Gastroesophageal sphincter (tissue), 4 donors: ENCODE data around the gene MTREX. TPM values are rescaled to one million over a fixed set of nuclear protein-coding genes. Genes with fewer than 3 reads are reported as not detected.

Experiments
- ATAC-seq: fragments of 150-250 bp; one replicate; pipeline ENCODE4 v1.9.1; 2016; ENCODE audit warnings: mild to moderate bottlenecking, moderate library complexity
- H3K27ac ChIP-seq, 4 donors: fragments of 200-600 bp; sonication (generic) in 3 of 4; 1 replicate in 3 of 4; 2 replicates in 1 of 4; pipeline ENCODE4 v1.5.1; 2016 to 2019
- H3K27me3 ChIP-seq: fragments of 200-600 bp; sonication (generic); one replicate; pipeline ENCODE4 v1.5.1; 2019
- H3K36me3 ChIP-seq, 2 donors: fragments of 200-600 bp; sonication (generic); one replicate each; pipeline ENCODE4 v1.5.1; 2019; ENCODE audit warnings: control low read depth in 1 of 2
- H3K4me1 ChIP-seq, 3 donors: fragments of 200-600 bp; sonication (generic); 1 replicate in 2 of 3; 2 replicates in 1 of 3; pipeline ENCODE4 v1.5.1; 2016 to 2019; ENCODE audit warnings: control low read depth in 2 of 3
- H3K4me3 ChIP-seq, 2 donors: fragments of 200-600 bp; sonication (generic); one replicate each; pipeline ENCODE4 v1.5.1; 2019; ENCODE audit warnings: mild to moderate bottlenecking in 1 of 2, moderate library complexity in 1 of 2
- H3K9me3 ChIP-seq, 3 donors: fragments of 200-600 bp; sonication (generic); one replicate each; pipeline ENCODE4 v1.5.1; 2017 to 2019; ENCODE audit warnings: control low read depth in 2 of 3
- EP300 ChIP-seq: sonication (generic); formaldehyde crosslinking; IDR thresholded peaks from one replicate; pipeline ENCODE4 v1.6.1; 2017; ENCODE audit warnings: antibody characterized with exemption, mild to moderate bottlenecking
- POLR2A ChIP-seq, 2 donors: fragments of 450-650 bp; IDR thresholded peaks; one replicate each; pipeline ENCODE4 v1.6.1; 2017; ENCODE audit warnings: antibody characterized with exemption in 2 of 2, mild to moderate bottlenecking in 2 of 2, moderate library complexity in 1 of 2
- POLR2AphosphoS5 ChIP-seq: sonication (generic); formaldehyde crosslinking; IDR thresholded peaks from one replicate; pipeline ENCODE4 v1.6.1; 2017; ENCODE audit warnings: antibody characterized with exemption
- WGBS, 2 donors: methylation state at CpG; one replicate each; pipeline ENCODE4 v1.1.5; 2018; ENCODE audit warnings: low coverage in 1 of 2; 5-methylcytosine and 5-hydroxymethylcytosine counted together
- total RNA-seq, 4 donors: library from RNA; depleted of rRNA; stranded (reverse); fragments of >200 nt; gene quantifications; one replicate each; pipeline ENCODE4 v1.1.0, GENCODE V29; 2016
- TF ChIP-seq, protein P1 (sequence below), 4 experiments: fragments of 200-600 bp in 2 of 4; fragments of 450-650 bp in 2 of 4; sonication (generic) in 1 of 4; IDR thresholded peaks; one replicate each; pipeline ENCODE4 v1.5.1; 2017 to 2019; ENCODE audit warnings: antibody characterized with exemption in 4 of 4, mild to moderate bottlenecking in 2 of 4, moderate library complexity in 2 of 4

Gene MTREX
- total RNA-seq, 4 donors from 2014 or later: 55.7 to 93.2 (median 61.5) TPM

DNA sequence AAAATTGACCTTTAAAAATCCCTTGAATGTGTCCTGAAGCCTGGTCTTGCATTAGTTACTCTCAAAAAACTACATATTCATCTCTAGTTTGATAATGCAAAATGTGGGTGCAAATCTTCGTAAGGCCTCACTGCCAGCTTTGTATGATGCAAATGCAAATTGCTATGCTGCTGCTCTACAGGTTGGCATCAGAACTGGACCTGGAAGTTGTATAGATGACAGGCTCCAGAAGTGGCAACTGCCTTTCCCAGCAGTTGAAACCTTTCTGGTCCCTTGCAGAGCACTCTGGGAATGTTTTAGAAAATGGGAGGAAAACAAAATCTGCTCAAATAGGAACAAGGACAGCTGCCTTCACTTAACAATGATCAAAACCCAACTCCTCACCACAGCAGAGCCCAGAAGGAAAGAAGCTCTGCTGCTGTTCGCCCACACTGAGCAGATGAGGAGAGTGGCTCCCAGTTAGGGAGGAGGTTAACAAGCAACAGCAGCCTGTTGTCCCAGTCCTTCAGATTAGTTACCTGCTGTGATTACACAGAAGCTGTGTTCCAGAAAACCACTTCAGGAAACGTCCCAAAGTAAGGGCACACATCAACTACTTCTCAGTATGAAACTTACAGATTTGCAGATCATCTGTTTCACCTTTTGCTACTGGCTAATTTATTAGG lies 133.4 kb downstream of the MTREX start:
- Histone ChIP-seq H3K27me3 (no peaks in the 10 kb centered on the region), H3K9me3 (no peaks in the 10 kb centered on the region), H3K4me3 (no peak overlapping the region), H3K4me1 (peaks cover 26 to 75% (median 34%) of the 10 kb centered on the region in 3 donors), H3K36me3 (peaks cover 0 to 4% of the 10 kb centered on the region in 2 donors), H3K27ac (peak overlapping the region; percentile 90 to 99 (median 91))
- ATAC-seq: no peak
- peak; percentile 12 for TF ChIP-seq POLR2AphosphoS5
- TF ChIP-seq POLR2A (IDR thresholded peaks at IDR 0.05): no peak
- WGBS, 2 donors: 46 to 60% methylated on average over 3 of the region's 3 CpGs

GRCh38 chr5:55441954-55442353 lies 134.2 kb downstream of the MTREX start:
- H3K27ac ChIP-seq: peak overlapping the region; percentile 90 to 99 (median 91)
- no peak overlapping the region for H3K4me3 ChIP-seq
- H3K4me1 ChIP-seq: peaks cover 27 to 76% (median 31%) of the 10 kb centered on the region in 3 donors
- WGBS, 2 donors: 72 to 100% methylated on average over 1 of the region's 1 CpG
- TF ChIP-seq, protein P1, sequence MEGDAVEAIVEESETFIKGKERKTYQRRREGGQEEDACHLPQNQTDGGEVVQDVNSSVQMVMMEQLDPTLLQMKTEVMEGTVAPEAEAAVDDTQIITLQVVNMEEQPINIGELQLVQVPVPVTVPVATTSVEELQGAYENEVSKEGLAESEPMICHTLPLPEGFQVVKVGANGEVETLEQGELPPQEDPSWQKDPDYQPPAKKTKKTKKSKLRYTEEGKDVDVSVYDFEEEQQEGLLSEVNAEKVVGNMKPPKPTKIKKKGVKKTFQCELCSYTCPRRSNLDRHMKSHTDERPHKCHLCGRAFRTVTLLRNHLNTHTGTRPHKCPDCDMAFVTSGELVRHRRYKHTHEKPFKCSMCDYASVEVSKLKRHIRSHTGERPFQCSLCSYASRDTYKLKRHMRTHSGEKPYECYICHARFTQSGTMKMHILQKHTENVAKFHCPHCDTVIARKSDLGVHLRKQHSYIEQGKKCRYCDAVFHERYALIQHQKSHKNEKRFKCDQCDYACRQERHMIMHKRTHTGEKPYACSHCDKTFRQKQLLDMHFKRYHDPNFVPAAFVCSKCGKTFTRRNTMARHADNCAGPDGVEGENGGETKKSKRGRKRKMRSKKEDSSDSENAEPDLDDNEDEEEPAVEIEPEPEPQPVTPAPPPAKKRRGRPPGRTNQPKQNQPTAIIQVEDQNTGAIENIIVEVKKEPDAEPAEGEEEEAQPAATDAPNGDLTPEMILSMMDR (IDR thresholded peaks at IDR 0.05): no peak
- no peak for TF ChIP-seq EP300
- no peak for TF ChIP-seq POLR2A (IDR thresholded peaks at IDR 0.05)
- TF ChIP-seq POLR2AphosphoS5: no peak
- H3K27me3 ChIP-seq: no peaks in the 10 kb centered on the region
- H3K9me3 ChIP-seq: no peaks in the 10 kb centered on the region
- no peak for ATAC-seq
- H3K36me3 ChIP-seq: no peaks in the 10 kb centered on the region

DNA sequence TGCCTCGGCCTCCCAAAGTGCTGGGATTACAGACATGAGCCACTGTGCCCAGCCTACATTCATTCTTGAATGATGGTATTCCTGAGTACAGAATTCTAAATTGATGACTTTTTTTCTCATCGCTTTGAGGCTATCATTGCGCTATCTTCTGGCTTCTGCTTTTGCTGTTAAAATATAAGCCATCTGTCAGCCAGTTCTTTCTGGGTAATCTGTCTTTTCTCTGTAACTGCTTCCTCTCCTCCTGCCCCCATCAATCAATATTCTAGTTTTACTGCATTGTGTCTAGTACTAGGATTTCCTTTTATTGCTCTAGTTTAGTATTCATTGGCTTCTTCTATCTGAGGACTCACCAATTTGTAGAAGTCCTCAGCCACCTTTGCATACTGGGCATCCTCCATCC lies 138.0 kb downstream of the MTREX start:
- no peak for ATAC-seq
- H3K36me3 ChIP-seq: no peaks in the 10 kb centered on the region
- H3K27me3 ChIP-seq: no peaks in the 10 kb centered on the region
- WGBS, 2 donors: 83 to 85% methylated on average over 2 to 3 of the region's 3 CpGs
- no peaks in the 10 kb centered on the region for H3K9me3 ChIP-seq
- peaks cover 8 to 73% (median 8%) of the 10 kb centered on the region in 3 donors for H3K4me1 ChIP-seq
- H3K4me3 ChIP-seq: no peak overlapping the region
- TF ChIP-seq POLR2A (IDR thresholded peaks at IDR 0.05) (no peak), EP300 (no peak), POLR2AphosphoS5 (no peak)
- TF ChIP-seq, protein P1 (IDR thresholded peaks at IDR 0.05): no peak
- H3K27ac ChIP-seq: peak overlapping the region in 2 of 4 donors; percentile 66 to 76

GRCh38 chr5:55446640-55447351 lies 139.0 kb downstream of the MTREX start:
- 41 to 50% methylated on average over 6 to 8 of the region's 8 CpGs for WGBS, 2 donors
- peak overlapping the region; percentile 66 to 79 (median 74) for H3K27ac ChIP-seq
- no peak overlapping the region for H3K4me3 ChIP-seq
- H3K9me3 ChIP-seq: no peaks in the 10 kb centered on the region
- peaks cover 0 to 63% (median 4%) of the 10 kb centered on the region in 3 donors for H3K4me1 ChIP-seq
- ATAC-seq: no peak
- H3K36me3 ChIP-seq: no peaks in the 10 kb centered on the region
- no peaks in the 10 kb centered on the region for H3K27me3 ChIP-seq
- TF ChIP-seq POLR2AphosphoS5: no peak
- TF ChIP-seq POLR2A (IDR thresholded peaks at IDR 0.05): no peak
- TF ChIP-seq, protein P1 (IDR thresholded peaks at IDR 0.05): no peak
- no peak for TF ChIP-seq EP300

DNA sequence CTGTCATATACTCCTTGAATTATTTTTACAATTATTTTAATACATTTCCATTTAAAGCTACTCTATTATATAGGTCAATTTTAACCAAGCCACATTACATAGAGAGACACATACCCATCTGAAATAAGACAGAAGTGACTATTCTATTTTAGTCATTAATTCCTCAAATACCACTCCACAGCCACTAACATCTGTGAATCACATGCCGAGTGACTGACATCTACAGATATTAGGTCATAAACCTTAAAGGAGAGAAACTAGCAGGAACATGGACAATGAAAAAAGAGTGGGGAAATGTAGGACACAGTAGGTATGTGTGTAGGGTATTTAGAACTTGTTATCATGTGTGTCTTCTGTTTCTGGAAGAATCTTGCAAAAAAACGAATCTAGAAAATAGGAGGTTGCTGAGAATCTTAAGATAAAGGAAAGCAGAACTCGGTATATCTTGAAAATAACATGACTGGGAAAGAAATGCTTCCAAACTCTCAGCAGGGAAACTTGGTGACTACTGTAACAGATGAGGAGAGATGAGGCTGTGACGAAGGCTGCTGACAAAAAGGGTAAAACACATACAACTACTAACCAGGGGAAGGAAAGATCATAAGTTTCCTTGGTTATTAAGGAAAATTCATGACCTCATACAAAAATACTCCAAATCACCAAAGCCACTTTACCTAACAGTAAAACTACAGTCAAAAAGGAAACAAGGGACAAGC lies 142.4 kb downstream of the MTREX start:
- Histone ChIP-seq H3K27me3 (no peaks in the 10 kb centered on the region), H3K27ac (peak overlapping the region; percentile 12 to 56 (median 43)), H3K4me1 (peaks cover 0 to 56% (median 4%) of the 10 kb centered on the region in 3 donors), H3K9me3 (no peaks in the 10 kb centered on the region), H3K36me3 (peaks cover 0 to 3% of the 10 kb centered on the region in 2 donors), H3K4me3 (no peak overlapping the region)
- WGBS, 2 donors: 47 to 73% methylated on average over 4 of the region's 4 CpGs
- no peak for TF ChIP-seq POLR2A (IDR thresholded peaks at IDR 0.05)
- TF ChIP-seq POLR2AphosphoS5: peak; percentile 14
- ATAC-seq: no peak
